Esophagus squamous epithelium (tissue), 4 donors: ENCODE results near the gene TM9SF4.

ENCODE experiments used
- CTCF ChIP-seq, 6 experiments: fragments of 450-650 bp in 4 of 6; fragments of 200-600 bp in 2 of 6; sonication (generic) in 2 of 6; IDR thresholded peaks; one replicate each; pipeline ENCODE4 v1.5.1; 2016 to 2019; ENCODE audit warnings: antibody characterized with exemption in 6 of 6, mild to moderate bottlenecking in 4 of 6, moderate library complexity in 4 of 6
- POLR2A ChIP-seq, 4 donors: fragments of 450-650 bp; IDR thresholded peaks; one replicate each; pipeline ENCODE4 v1.6.1; 2017; ENCODE audit warnings: antibody characterized with exemption in 4 of 4, mild to moderate bottlenecking in 4 of 4, moderate library complexity in 3 of 4

- TF ChIP-seq CTCF (IDR thresholded peaks at IDR 0.05) (no peak), POLR2A (IDR thresholded peaks at IDR 0.05) (no peak)
Observed at GRCh38 chr20:32138921-32139320, 29.4 kb downstream of the TM9SF4 start.
